ENCODE measurements around the gene CHD9.
"Not testable (repeated sequence)": the region's sequence is repeated elsewhere in the genome, so short reads cannot be mapped to it uniquely, and the experiment has no call there.

The CHD9 gene

GRCh38 chr16:53175118-53175517 lies 120.3 kb downstream of the CHD9 start:
- no peak for DNase-seq
- Histone ChIP-seq H3K9ac (ENCODE audit: low read length) (no peak overlapping the region), H3K4me1 (ENCODE audit: low read length) (no peaks in the 10 kb centered on the region), H3K9me2 (replicated peaks; ENCODE audit: insufficient read depth, low read length) (no peaks in the 10 kb centered on the region), H3K4me3 (ENCODE audit: low read length) (no peak overlapping the region), H4K20me1 (ENCODE audit: insufficient read depth, low read length) (no peaks in the 10 kb centered on the region), H3F3A (ENCODE audit: insufficient read depth, low read length) (no peaks in the 10 kb centered on the region), H2AFZ (ENCODE audit: low read length) (no peak overlapping the region), H3K9me3 (replicated peaks; ENCODE audit: insufficient read depth, low read length) (no peaks in the 10 kb centered on the region), H3K36me3 (replicated peaks; ENCODE audit: insufficient read depth, low read length) (no peaks in the 10 kb centered on the region), H3K27me3 (replicated peaks; ENCODE audit: insufficient read depth, low read length) (no peaks in the 10 kb centered on the region), H3K4me2 (ENCODE audit: low read depth, low read length) (no peak overlapping the region), H3K79me2 (ENCODE audit: low read length) (peaks cover 6% of the 10 kb centered on the region), H3K27ac (ENCODE audit: low read length) (no peak overlapping the region)
- TF ChIP-seq CTCF (IDR thresholded peaks at IDR 0.05; ENCODE audit: low read length) (no peak), EZH2phosphoT487 (IDR thresholded peaks at IDR 0.05; ENCODE audit: low read length) (no peak)

GRCh38 chr16:53176434-53176833 lies 121.6 kb downstream of the CHD9 start:
- no peak overlapping the region for H3K4me3 ChIP-seq (ENCODE audit: low read length)
- H3K4me1 ChIP-seq (ENCODE audit: low read length) = no peaks in the 10 kb centered on the region
- no peak overlapping the region for H3K4me2 ChIP-seq (ENCODE audit: low read depth, low read length)
- H3K79me2 ChIP-seq (ENCODE audit: low read length) = no peaks in the 10 kb centered on the region; the same call in 1 of the 2 replicates
- no peaks in the 10 kb centered on the region for H3K36me3 ChIP-seq (replicated peaks; ENCODE audit: insufficient read depth, low read length)
- H2AFZ ChIP-seq (ENCODE audit: low read length) = no peak overlapping the region
- H3K27ac ChIP-seq (ENCODE audit: low read length) = no peak overlapping the region
- H3K27me3 ChIP-seq (replicated peaks; ENCODE audit: insufficient read depth, low read length) = no peaks in the 10 kb centered on the region
- no peak overlapping the region for H3K9ac ChIP-seq (ENCODE audit: low read length)
- H3F3A ChIP-seq (ENCODE audit: insufficient read depth, low read length) = no peaks in the 10 kb centered on the region
- H3K9me2 ChIP-seq (replicated peaks; ENCODE audit: insufficient read depth, low read length) = no peaks in the 10 kb centered on the region
- no peaks in the 10 kb centered on the region for H3K9me3 ChIP-seq (replicated peaks; ENCODE audit: insufficient read depth, low read length)
- DNase-seq = no peak
- H4K20me1 ChIP-seq (ENCODE audit: insufficient read depth, low read length) = no peaks in the 10 kb centered on the region
- TF ChIP-seq EZH2 (optimal IDR thresholded peaks at IDR 0.05; ENCODE audit: low read depth, low read length) (no peak), CTCF (IDR thresholded peaks at IDR 0.05; ENCODE audit: low read length) (no peak), EZH2phosphoT487 (IDR thresholded peaks at IDR 0.05; ENCODE audit: low read length) (no peak)

DNA sequence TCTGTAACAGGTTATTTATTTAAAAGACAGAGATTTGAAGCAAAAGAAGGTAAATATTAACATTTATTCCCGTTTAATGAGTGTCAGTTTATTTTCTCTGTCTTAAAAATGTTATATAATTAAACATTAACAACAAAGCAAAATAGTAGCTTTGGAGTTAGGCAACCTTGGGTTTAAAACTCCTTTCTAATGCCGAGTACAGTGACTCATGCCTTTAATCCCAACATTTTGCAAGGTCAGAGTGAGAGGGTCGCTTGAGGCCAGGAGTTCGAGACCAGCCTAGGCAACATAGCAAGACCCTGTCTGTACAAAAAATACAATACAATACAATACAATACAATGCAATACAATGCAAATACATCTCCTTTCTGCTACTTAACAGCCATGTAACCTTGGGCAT lies 128.7 kb downstream of the CHD9 start:
- Histone ChIP-seq H3K27me3 (replicated peaks; ENCODE audit: insufficient read depth, low read length) (no peaks in the 10 kb centered on the region), H2AFZ (ENCODE audit: low read length) (no peak overlapping the region), H3K4me3 (ENCODE audit: low read length) (no peak overlapping the region), H3K4me2 (ENCODE audit: low read depth, low read length) (no peak overlapping the region), H3K9me3 (replicated peaks; ENCODE audit: insufficient read depth, low read length) (no peaks in the 10 kb centered on the region), H3K9me2 (replicated peaks; ENCODE audit: insufficient read depth, low read length) (no peaks in the 10 kb centered on the region), H3K9ac (ENCODE audit: low read length) (no peak overlapping the region), H3K27ac (ENCODE audit: low read length) (no peak overlapping the region), H3K79me2 (ENCODE audit: low read length) (no peaks in the 10 kb centered on the region; the same call in 1 of the 2 replicates), H3F3A (ENCODE audit: insufficient read depth, low read length) (no peaks in the 10 kb centered on the region), H3K4me1 (ENCODE audit: low read length) (no peaks in the 10 kb centered on the region), H4K20me1 (ENCODE audit: insufficient read depth, low read length) (no peaks in the 10 kb centered on the region), H3K36me3 (replicated peaks; ENCODE audit: insufficient read depth, low read length) (no peaks in the 10 kb centered on the region)
- no peak for TF ChIP-seq EZH2 (optimal IDR thresholded peaks at IDR 0.05; ENCODE audit: low read depth, low read length)
- TF ChIP-seq CTCF (IDR thresholded peaks at IDR 0.05; ENCODE audit: low read length) = no peak
- TF ChIP-seq EZH2phosphoT487 (IDR thresholded peaks at IDR 0.05; ENCODE audit: low read length) = no peak
- DNase-seq = no peak

- not testable (repeated sequence) for H3K79me2 ChIP-seq (ENCODE audit: low read length); H2AFZ ChIP-seq (ENCODE audit: low read length); H3F3A ChIP-seq (ENCODE audit: insufficient read depth, low read length); H3K4me2 ChIP-seq (ENCODE audit: low read depth, low read length); H3K9me3 ChIP-seq (replicated peaks; ENCODE audit: insufficient read depth, low read length); H3K36me3 ChIP-seq (replicated peaks; ENCODE audit: insufficient read depth, low read length); DNase-seq; H4K20me1 ChIP-seq (ENCODE audit: insufficient read depth, low read length); H3K27me3 ChIP-seq (replicated peaks; ENCODE audit: insufficient read depth, low read length); H3K9me2 ChIP-seq (replicated peaks; ENCODE audit: insufficient read depth, low read length); H3K27ac ChIP-seq (ENCODE audit: low read length); H3K4me3 ChIP-seq (ENCODE audit: low read length); H3K9ac ChIP-seq (ENCODE audit: low read length); H3K4me1 ChIP-seq (ENCODE audit: low read length)
These were observed 130.9 kb downstream of the CHD9 start for GRCh38 chr16:53185741-53186140.

Data from MM.1S (cell line).